Limb (tissue), 2 donors: ENCODE data around the gene ENOX1.

Experiments used
- DNase-seq, 2 donors: peaks; one replicate each; pipeline ENCODE4 v3.0.0-alpha.2; 2016; ENCODE audit errors: extremely low spot score in 2 of 2

Gene ENOX1

DNA sequence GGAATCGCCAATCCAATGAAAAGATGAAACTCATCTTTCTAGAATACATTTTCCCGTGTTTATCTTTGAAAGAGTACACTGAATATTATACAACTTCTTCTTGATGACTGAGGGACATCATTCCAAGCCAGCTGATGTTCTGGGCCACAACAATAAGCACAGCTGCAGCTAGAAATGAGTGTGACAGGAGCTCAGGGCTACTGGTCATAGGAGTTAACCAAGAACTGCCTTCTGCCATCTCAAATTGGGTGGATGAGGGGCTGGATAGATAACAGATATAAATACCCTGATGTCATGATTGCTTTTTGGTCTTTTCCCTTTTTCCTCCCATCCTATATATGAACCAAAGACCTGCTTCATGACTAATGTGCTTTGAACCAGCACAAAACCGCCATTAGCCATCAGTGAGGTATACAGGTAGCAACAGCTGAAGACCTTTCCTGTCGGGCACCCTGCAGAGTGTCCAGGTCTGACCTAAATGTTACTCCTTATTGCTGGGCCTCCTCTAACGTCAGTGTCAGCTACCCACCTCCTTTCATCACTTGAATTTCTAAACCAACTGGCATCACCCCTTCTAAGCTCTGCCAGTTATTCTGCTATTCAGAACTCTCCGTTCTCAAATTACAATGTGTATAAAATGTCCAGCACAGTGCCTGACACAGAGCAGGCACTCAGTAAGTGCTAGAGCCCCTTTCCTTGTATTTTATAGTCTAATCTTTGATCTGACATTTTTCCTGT lies 178.2 kb downstream of the ENOX1 start:
- no peak for DNase-seq

DNA sequence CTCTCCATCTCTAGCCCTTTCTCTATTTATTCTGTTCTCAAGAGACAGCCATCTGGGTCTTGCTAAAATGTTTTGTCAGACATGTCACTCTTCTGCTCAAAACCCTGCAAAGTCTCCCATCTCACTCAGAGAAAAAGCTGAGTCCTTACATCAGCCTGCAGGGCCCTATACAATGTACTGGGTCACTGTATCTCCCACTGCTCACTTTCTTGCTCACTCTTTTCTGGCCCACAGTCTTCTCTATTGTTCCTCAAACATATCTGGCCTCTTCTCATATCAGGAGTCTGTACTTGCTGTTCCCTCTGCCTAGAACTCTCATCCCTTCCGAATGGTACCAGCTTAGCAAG lies 189.2 kb downstream of the ENOX1 start:
- DNase-seq, result no peak

- no peak for DNase-seq
Observed at GRCh38 chr13:43596924-43597598, 189.7 kb downstream of the ENOX1 start.

DNA sequence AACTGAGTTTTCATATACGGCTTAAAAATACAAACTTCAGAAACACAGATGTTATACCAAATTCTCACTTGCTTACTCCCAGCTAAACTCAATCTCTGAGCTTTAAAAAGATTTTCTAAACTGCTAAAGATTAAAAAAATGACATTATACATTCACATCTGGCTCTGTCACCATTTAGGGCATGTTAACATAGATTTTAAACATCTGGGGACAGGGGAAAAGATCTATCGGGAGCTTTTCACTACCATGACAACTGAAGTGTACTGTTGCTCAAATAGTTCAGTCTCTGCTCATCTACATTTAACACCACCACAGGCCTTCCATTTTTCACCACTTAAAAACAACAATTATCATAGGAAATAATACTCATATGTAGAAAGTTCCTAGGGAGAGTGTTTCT lies 190.8 kb downstream of the ENOX1 start:
- DNase-seq, result no peak

- DNase-seq, result no peak
Observed at GRCh38 chr13:43587376-43587775, 199.4 kb downstream of the ENOX1 start.

- no peak for DNase-seq
Observed at GRCh38 chr13:43584751-43585150, 202.0 kb downstream of the ENOX1 start.

- DNase-seq, result no peak
Observed at GRCh38 chr13:43583321-43583720, 203.5 kb downstream of the ENOX1 start.

DNA sequence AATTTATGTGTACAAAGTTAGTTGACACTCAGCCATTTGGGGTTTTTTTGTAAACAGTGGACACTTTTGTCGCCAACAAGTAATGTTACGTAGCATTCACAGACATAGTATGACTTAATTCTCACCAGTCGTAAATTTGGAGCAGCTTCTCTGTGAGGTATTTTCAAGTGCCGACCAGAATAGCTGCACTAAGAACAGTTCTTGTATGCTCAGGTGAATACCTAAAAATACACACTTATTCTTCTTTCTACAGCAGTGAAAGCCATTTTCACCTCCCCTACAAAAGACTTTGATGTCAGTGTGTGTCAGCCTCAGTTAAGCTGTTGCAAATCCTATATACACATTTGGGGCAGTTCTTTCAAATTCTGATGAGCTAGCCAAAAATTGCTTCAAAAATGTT lies 206.5 kb downstream of the ENOX1 start:
- no peak for DNase-seq

- no peak for DNase-seq
Observed at GRCh38 chr13:43579321-43579720, 207.5 kb downstream of the ENOX1 start.

DNA sequence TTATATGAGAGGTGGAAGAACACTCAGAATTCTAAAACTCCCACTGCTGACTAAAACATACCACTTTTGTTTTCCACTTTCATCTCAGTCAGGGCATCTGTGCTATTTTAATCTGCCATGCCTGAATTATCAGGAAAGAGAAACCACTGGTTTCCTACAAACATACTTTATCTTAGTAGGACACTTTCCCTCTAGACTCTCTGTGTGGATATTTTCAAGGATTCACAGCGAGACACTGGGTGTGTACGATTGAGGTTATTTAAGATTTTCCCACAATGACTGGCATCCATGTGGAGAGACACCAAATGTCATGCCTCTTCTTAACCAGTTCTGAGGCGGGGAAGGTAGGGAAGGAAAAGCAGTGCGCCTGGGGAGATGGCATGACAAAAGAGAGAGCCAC lies 212.2 kb downstream of the ENOX1 start:
- no peak for DNase-seq

DNA sequence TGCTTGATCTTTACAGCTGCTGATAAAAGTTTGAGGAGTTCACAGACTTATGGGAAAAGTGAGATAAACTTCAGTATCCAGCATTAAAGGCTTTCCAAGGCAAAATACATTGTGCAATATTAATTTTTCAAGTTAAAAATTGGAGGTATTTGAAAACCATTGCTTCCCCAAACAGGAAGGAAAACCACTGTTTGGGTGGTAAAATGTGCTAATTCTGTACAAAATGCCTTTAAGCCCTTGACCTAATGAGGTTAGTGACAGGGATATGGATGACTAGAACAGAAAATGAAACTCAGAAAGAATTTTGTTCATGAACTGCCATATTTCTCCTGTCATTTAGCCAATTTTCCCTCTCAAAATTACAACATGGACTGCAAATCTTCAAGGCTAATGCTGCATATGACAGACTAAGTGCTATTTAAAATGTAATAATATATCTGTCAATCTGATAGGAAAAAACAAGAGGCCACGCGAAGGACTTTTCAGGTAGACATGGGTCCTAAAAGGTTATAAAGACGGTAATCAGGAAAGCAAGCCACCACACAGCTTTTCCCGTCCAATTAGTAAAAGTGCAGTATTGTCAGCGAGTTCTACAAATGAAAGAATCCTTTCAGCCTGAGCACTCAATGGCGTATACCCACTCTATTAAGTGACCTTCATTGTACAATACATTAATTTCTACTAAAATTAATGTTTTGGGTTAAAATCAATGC lies 212.8 kb downstream of the ENOX1 start:
- DNase-seq, result no peak

GRCh38 chr13:43573361-43573740 lies 213.4 kb downstream of the ENOX1 start:
- DNase-seq, result no peak

GRCh38 chr13:43572656-43573360 lies 214.0 kb downstream of the ENOX1 start:
- DNase-seq, result no peak

GRCh38 chr13:43569658-43570057 lies 217.1 kb downstream of the ENOX1 start:
- DNase-seq, result no peak

GRCh38 chr13:43567608-43568007 lies 219.2 kb downstream of the ENOX1 start:
- no peak for DNase-seq

DNA sequence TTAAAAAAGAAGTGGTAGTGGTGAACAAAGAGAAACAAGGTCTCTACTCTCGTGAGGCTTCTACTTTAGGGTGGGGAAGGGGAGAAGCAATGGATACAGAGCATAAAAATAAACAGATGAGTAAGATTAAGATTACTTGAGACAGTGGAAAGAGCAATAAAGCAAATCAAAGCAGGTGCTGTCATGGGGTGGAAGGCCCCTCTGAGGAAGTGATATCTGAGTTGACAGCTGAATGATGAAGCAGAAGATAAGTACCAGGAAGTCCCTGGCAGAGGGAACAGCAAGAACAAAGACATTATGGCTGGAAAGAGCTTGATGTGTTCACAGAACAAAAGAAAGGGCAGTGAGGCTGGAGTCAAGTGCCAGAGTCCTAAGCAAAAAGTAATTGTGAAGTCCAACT lies 221.8 kb downstream of the ENOX1 start:
- DNase-seq, result no peak

GRCh38 chr13:43561081-43561480 lies 225.7 kb downstream of the ENOX1 start:
- DNase-seq, result no peak

DNA sequence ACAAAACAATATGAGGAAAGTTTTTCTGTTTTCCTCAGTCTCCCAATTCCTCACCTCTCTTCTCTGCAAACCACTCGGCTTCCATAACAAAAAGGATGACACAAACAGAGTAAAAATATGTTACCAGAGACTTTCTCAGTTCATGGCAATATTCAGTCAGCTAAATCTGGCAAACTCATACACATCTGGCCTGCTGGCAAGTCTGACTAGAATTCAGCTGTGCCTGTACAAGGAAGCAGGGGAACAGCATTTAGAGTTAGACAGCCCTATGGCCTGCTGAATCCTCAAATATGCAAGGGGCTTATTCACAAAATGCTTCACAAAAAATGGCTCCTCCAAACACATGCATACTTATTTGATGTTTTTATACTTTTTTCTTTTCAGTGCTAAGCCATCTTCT lies 227.8 kb downstream of the ENOX1 start:
- DNase-seq, result peak in 1 of 2 donors; percentile 68

DNA sequence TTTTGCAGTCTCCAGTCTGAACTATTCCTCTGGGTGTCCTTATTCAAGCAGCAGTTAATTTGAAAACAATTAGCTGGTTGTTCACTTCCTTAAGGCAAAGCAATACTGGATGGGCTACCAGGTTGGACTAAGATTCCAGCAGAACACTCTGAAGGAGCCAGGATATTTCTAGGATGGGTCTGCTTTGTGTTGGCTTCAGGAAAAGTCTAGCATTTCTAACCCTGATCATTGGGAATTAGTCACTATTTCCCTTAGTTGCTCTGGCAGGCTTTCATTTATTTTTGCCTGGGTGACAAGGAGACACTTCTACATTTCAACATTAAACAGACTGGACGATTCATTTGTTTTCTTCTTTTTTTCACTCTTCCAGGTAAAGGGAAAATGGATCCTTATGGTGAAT lies 228.4 kb downstream of the ENOX1 start:
- DNase-seq, result no peak

DNA sequence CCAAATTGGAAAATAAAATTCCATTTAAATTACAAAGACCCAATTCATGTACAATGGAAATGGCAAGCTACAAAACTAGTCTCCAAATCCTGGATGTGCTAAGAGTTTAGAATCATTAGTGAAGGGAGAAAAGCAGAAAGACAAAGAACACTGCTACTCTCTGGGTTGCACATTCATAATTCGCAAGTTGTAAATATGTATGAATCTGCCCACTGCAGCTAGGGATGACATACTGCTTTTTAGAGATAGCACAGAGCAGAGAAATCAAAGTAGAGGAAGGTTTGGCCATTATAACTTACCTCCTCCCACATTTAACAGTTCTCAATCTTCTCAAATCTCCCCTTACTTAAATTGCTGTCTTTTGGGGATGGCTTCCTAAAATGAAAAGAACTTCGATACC lies 231.1 kb downstream of the ENOX1 start:
- no peak for DNase-seq

- DNase-seq, result no peak
Observed at GRCh38 chr13:43551897-43552456, 234.8 kb downstream of the ENOX1 start.

DNA sequence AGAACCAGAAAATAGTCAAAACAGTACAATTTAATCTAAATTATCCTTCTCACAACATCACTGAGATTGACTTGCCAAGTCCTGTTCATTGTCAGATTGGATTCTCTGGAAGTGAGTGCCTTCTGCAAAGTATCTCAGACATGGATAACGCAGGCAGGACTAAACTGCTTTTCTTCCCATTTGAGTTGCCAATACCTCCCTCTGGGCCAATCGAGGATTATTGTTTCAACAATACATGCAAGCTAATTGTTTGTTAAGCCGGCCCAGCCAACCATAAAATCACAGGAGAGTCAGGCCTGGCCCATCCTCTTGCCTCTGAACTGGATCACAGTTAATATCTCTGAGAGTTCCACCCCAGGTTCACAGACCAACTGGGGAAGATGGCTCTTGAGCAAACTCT lies 240.0 kb downstream of the ENOX1 start:
- no peak for DNase-seq
